Endothelial cell of umbilical vein (primary cell): Measurements from ENCODE around the gene LTF. TPM values are rescaled to one million over a fixed set of nuclear protein-coding genes. Genes with fewer than 3 reads are reported as not detected.

ENCODE experiments used
- BruUV-seq: library from RNA; stranded (reverse); fragments of 400-500 nt; replicated peaks from 2 replicates; lab custom pipeline; 2021; lab: Mats Ljungman, UMichigan
- CTCF ChIA-PET: fragments of 300-600, 350-600 bp; sonication (Branson Sonifier 250); formaldehyde crosslinking; loops from one replicate; lab custom pipeline; 2021; ENCODE audit warnings: antibody characterized with exemption, inconsistent platforms; lab: Charles Lee
- POLR2A ChIA-PET: fragments of 300-600, 350-600 bp; sonication (Branson Sonifier 250); formaldehyde crosslinking; loops from one replicate; lab custom pipeline; 2021; ENCODE audit warnings: antibody characterized with exemption, inconsistent platforms; lab: Charles Lee
- DNase-seq: peaks from one replicate; pipeline ENCODE4 v3.0.0-alpha.2; 2011; ENCODE audit warnings: low read depth, low spot score
- FAIRE-seq: peaks from 2 replicates; lab custom pipeline; 2011; peaks lifted over from hg19 to GRCh38; lab: Jason Lieb, UNC
- H2AFZ ChIP-seq: 2 replicates; pipeline ENCODE4 v1.6.0; 2012; ENCODE audit warnings: low read depth, low read length, control low read depth, inconsistent platforms
- H3K27ac ChIP-seq: 2 replicates; pipeline ENCODE4 v1.5.1; 2011; ENCODE audit warnings: low read depth, mild to moderate bottlenecking, control low read depth, low read length, moderate library complexity; ENCODE audit not compliant: insufficient read depth
- H3K27me3 ChIP-seq, 2 experiments: 2 replicates each; pipeline versions ENCODE4 v1.6.0 to v1.6.1; 2011; ENCODE audit warnings: low read length in 2 of 2, mixed read lengths in 1 of 2; ENCODE audit not compliant: control insufficient read depth in 2 of 2, insufficient read depth in 2 of 2
- H3K36me3 ChIP-seq, 2 experiments: 2 replicates in 1 of 2; 3 replicates in 1 of 2; pipeline ENCODE4 v1.5.1; 2011; ENCODE audit warnings: low read length in 2 of 2, mild to moderate bottlenecking in 1 of 2, moderate library complexity in 1 of 2; ENCODE audit not compliant: control insufficient read depth in 2 of 2, insufficient read depth in 2 of 2; ENCODE audit errors: extremely low read depth in 1 of 2
- H3K4me1 ChIP-seq: 3 replicates; pipeline ENCODE4 v1.5.1; 2011; ENCODE audit warnings: mild to moderate bottlenecking, low read length; ENCODE audit not compliant: control insufficient read depth, insufficient read depth; ENCODE audit errors: extremely low read depth
- H3K4me2 ChIP-seq: 2 replicates; pipeline ENCODE4 v1.6.1; 2011; ENCODE audit warnings: low read length, control low read depth, mixed read lengths; ENCODE audit not compliant: insufficient read depth
- H3K4me3 ChIP-seq, 3 experiments: fragments of 200-600 bp in 1 of 3; sonication (generic), shearing (Covaris generic) in 1 of 3; replicated peaks in 1 of 3; 2 replicates each; pipeline ENCODE4 v1.5.1; 2011 to 2016; ENCODE audit warnings: control low read depth in 3 of 3, low read length in 3 of 3, mild to moderate bottlenecking in 2 of 3, inconsistent platforms in 1 of 3, low read depth in 1 of 3, moderate library complexity in 1 of 3; ENCODE audit not compliant: insufficient read depth in 1 of 3
- H3K79me2 ChIP-seq: 2 replicates; pipeline ENCODE4 v1.6.0; 2012; ENCODE audit warnings: low read length, inconsistent platforms; ENCODE audit not compliant: control insufficient read depth, insufficient read depth
- H3K9ac ChIP-seq: replicated peaks from 2 replicates; pipeline ENCODE3; 2011; ENCODE audit warnings: low read length, control low read depth; ENCODE audit not compliant: insufficient read depth; ENCODE audit errors: extremely low read depth
- H3K9me1 ChIP-seq: replicated peaks from 3 replicates; pipeline ENCODE4 v1.6.0; 2011; ENCODE audit warnings: mild to moderate bottlenecking, low read length; ENCODE audit not compliant: control insufficient read depth, insufficient read depth; ENCODE audit errors: extremely low read depth
- H3K9me3 ChIP-seq: replicated peaks from 2 replicates; pipeline ENCODE4 v1.5.1; 2012; ENCODE audit warnings: low read length, inconsistent platforms; ENCODE audit not compliant: control insufficient read depth, insufficient read depth
- H4K20me1 ChIP-seq: replicated peaks from 2 replicates; pipeline ENCODE3; 2011; ENCODE audit warnings: mild to moderate bottlenecking, low read length; ENCODE audit not compliant: control insufficient read depth, insufficient read depth; ENCODE audit errors: extremely low read depth
- EZH2 ChIP-seq: IDR thresholded peaks from 2 replicates; pipeline ENCODE4 v1.6.1; 2012; ENCODE audit warnings: borderline replicate concordance, low read depth, mild to moderate bottlenecking, moderate library complexity, low read length, inconsistent platforms; ENCODE audit not compliant: severe bottlenecking
- FOS ChIP-seq: IDR thresholded peaks from 2 replicates; pipeline ENCODE4 v1.6.1; 2011; ENCODE audit warnings: mild to moderate bottlenecking, low read length, moderate library complexity, borderline replicate concordance; ENCODE audit not compliant: insufficient read depth
- GATA2 ChIP-seq: IDR thresholded peaks from 2 replicates; pipeline ENCODE4 v1.7.0; 2011; ENCODE audit warnings: low read depth, mild to moderate bottlenecking, moderate library complexity, mixed read lengths, low read length; ENCODE audit not compliant: insufficient read length, insufficient read depth
- JUN ChIP-seq: IDR thresholded peaks from 2 replicates; pipeline ENCODE4 v1.6.1; 2011; ENCODE audit warnings: borderline replicate concordance, low read depth; ENCODE audit not compliant: insufficient read length, insufficient read depth
- MYC ChIP-seq: IDR thresholded peaks from one replicate; pipeline ENCODE4 v1.6.1; 2011; ENCODE audit warnings: mild to moderate bottlenecking, low read depth, low read length
- POLR2A ChIP-seq: IDR thresholded peaks from 2 replicates; pipeline ENCODE4 v1.6.1; 2012; ENCODE audit warnings: low read depth, mild to moderate bottlenecking, control low read depth, low read length
- POLR2AphosphoS5 ChIP-seq: IDR thresholded peaks from 2 replicates; pipeline ENCODE4 v1.6.1; 2012; ENCODE audit warnings: low read depth, mild to moderate bottlenecking, control low read depth, low read length, moderate library complexity; ENCODE audit not compliant: insufficient read depth
- dilution Hi-C: fragments of 300-500 bp; cut with MboI; formaldehyde crosslinking; loops from one replicate; pipeline ENCODE4 v1.15.0; 2019; ENCODE audit warnings: low sequenced_read_pairs; ENCODE audit not compliant: extremely low pct_ligation_motif_present
- intact Hi-C: fragments of 100-400 bp; cut with micrococcal nuclease; formaldehyde crosslinking; loops from one replicate; pipeline ENCODE4 v1.10.0; 2022
- polyA plus RNA-seq, 4 experiments: library from polyadenylated mRNA; depleted of rRNA in 3 of 4; stranded (reverse) in 3 of 4; unstranded in 1 of 4; fragments of >200 nt; gene quantifications; 2 replicates each; pipeline versions ENCODE4 v1.2.1 to v1.2.3, GENCODE V29; 2011 to 2012; ENCODE audit warnings: missing spikeins in 1 of 4
- total RNA-seq: library from RNA; stranded (reverse); gene quantifications from 2 replicates; pipeline ENCODE4 v1.2.3, GENCODE V29; 2021
- TF ChIP-seq, protein P1 (sequence below): IDR thresholded peaks from 2 replicates; pipeline ENCODE4 v1.6.1; 2011; ENCODE audit not compliant: insufficient read depth, insufficient read length
- TF ChIP-seq, protein P2 (sequence below), 2 donors: IDR thresholded peaks; 1 replicate in 1 of 2; 2 replicates in 1 of 2; pipeline ENCODE4 v1.5.1; 2011; ENCODE audit warnings: low read length in 2 of 2, mild to moderate bottlenecking in 2 of 2, moderate library complexity in 2 of 2, control low read depth in 1 of 2, inconsistent platforms in 1 of 2, low read depth in 1 of 2; ENCODE audit not compliant: insufficient read depth in 1 of 2; ENCODE audit errors: extremely low read depth in 1 of 2

LTF gene
- total and polyA plus RNA-seq, 2 donors (not counting 3 experiments of a cell fraction or from before 2014, with no cell fraction given) = not detected

- DNase-seq (no peak), FAIRE-seq (no peak)
- TF ChIP-seq, protein P1, sequence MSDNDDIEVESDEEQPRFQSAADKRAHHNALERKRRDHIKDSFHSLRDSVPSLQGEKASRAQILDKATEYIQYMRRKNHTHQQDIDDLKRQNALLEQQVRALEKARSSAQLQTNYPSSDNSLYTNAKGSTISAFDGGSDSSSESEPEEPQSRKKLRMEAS = no peak
- Histone ChIP-seq H3K4me3 (no peak overlapping the region), H3K27ac (no peak overlapping the region), H3K9me3 (no peaks in the 10 kb centered on the region), H3K4me2 (no peak overlapping the region), H3K4me1 (peaks cover 21% of the 10 kb centered on the region), H3K36me3 (no peaks in the 10 kb centered on the region), H4K20me1 (no peaks in the 10 kb centered on the region), H3K79me2 (no peaks in the 10 kb centered on the region), H2AFZ (no peak overlapping the region), H3K9ac (no peak overlapping the region), H3K9me1 (no peaks in the 10 kb centered on the region), H3K27me3 (no peaks in the 10 kb centered on the region)
- no TSS peak for BruUV-seq
- dilution Hi-C loops (no loop called here), intact Hi-C loops (no loop called here)
- CTCF ChIA-PET = interaction anchor here (1.5 to 2.3 kb wide), 2 partner anchors 10 to 140 kb away, joined by 4 to 9 read pairs; no protein-coding TSS in a partner anchor
- POLR2A ChIA-PET = no interaction called here
Measured at GRCh38 chr3:46416811-46417510, 47.7 kb downstream of the LTF start.

- H2AFZ ChIP-seq = no peak overlapping the region
- H3K4me2 ChIP-seq = no peak overlapping the region
- dilution Hi-C loops (no loop called here), intact Hi-C loops (no loop called here)
- CTCF ChIA-PET = interaction anchor here (1.5 to 2.3 kb wide), 2 partner anchors 11 to 140 kb away, joined by 4 to 9 read pairs; no protein-coding TSS in a partner anchor
- no peak overlapping the region for H3K4me3 ChIP-seq
- no TSS peak for BruUV-seq
- no peaks in the 10 kb centered on the region for H3K9me3 ChIP-seq
- POLR2A ChIA-PET = no interaction called here
- H3K36me3 ChIP-seq = no peaks in the 10 kb centered on the region
- no peak overlapping the region for H3K9ac ChIP-seq
- DNase-seq (no peak), FAIRE-seq (no peak)
- no peak for TF ChIP-seq JUN
- TF ChIP-seq, protein P2, sequence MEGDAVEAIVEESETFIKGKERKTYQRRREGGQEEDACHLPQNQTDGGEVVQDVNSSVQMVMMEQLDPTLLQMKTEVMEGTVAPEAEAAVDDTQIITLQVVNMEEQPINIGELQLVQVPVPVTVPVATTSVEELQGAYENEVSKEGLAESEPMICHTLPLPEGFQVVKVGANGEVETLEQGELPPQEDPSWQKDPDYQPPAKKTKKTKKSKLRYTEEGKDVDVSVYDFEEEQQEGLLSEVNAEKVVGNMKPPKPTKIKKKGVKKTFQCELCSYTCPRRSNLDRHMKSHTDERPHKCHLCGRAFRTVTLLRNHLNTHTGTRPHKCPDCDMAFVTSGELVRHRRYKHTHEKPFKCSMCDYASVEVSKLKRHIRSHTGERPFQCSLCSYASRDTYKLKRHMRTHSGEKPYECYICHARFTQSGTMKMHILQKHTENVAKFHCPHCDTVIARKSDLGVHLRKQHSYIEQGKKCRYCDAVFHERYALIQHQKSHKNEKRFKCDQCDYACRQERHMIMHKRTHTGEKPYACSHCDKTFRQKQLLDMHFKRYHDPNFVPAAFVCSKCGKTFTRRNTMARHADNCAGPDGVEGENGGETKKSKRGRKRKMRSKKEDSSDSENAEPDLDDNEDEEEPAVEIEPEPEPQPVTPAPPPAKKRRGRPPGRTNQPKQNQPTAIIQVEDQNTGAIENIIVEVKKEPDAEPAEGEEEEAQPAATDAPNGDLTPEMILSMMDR (IDR thresholded peaks at IDR 0.05; ENCODE audit: extremely low read depth in 1 of 2, insufficient read depth in 1 of 2, low read depth in 1 of 2, low read length in 2 of 2) = no peak
- no peak for TF ChIP-seq EZH2
- TF ChIP-seq, protein P1 = no peak
- no peak for TF ChIP-seq FOS
- no peak for TF ChIP-seq POLR2AphosphoS5
- TF ChIP-seq POLR2A = no peak
- TF ChIP-seq MYC = no peak
- TF ChIP-seq GATA2 = no peak
- H3K79me2 ChIP-seq = no peaks in the 10 kb centered on the region
- H3K9me1 ChIP-seq = no peaks in the 10 kb centered on the region
- H4K20me1 ChIP-seq = no peaks in the 10 kb centered on the region
- no peaks in the 10 kb centered on the region for H3K27me3 ChIP-seq
- H3K4me1 ChIP-seq = peaks cover 21% of the 10 kb centered on the region
- H3K27ac ChIP-seq = no peak overlapping the region
Measured at GRCh38 chr3:46416125-46416810, 48.4 kb downstream of the LTF start.
